IMR-90 (cell line): ENCODE results near the gene POLR3K. TPM values are rescaled to one million over a fixed set of nuclear protein-coding genes. Genes with fewer than 3 reads are reported as not detected.

Experiments used
- ATAC-seq: fragments of 200-7000 bp; cut with Tn5 transposase; 2 replicates; pipeline ENCODE4 v1.9.1; 2020; ENCODE audit warnings: low read depth, mild to moderate bottlenecking, moderate library complexity
- BruUV-seq: library from RNA; stranded (reverse); fragments of 400-500 nt; replicated peaks from 2 replicates; lab custom pipeline; 2021; lab: Mats Ljungman, UMichigan
- CTCF ChIA-PET: fragments of 300-600 bp; formaldehyde crosslinking; extraction: SDS; loops from one replicate; lab custom pipeline; 2021; ENCODE audit warnings: antibody characterized with exemption; lab: Yijun Ruan, JAX
- POLR2A ChIA-PET: fragments of 300-600 bp; sonication (Branson Sonifier 250); formaldehyde crosslinking; loops from one replicate; lab custom pipeline; 2022; ENCODE audit warnings: antibody characterized with exemption; ENCODE audit not compliant: unreplicated experiment; lab: Charles Lee
- DNase-seq: peaks from one replicate; pipeline ENCODE4 v3.0.0; 2013
- H2AFZ ChIP-seq: replicated peaks from 2 replicates; pipeline ENCODE3; 2013; ENCODE audit warnings: low read length, mild to moderate bottlenecking; ENCODE audit not compliant: poor library complexity
- H2AK5ac ChIP-seq: 2 replicates; pipeline ENCODE4 v1.6.1; 2013; ENCODE audit warnings: low read depth, low read length, inconsistent platforms
- H2AK9ac ChIP-seq: replicated peaks from 2 replicates; pipeline ENCODE3; 2013; ENCODE audit warnings: mild to moderate bottlenecking, low read depth, low read length, moderate library complexity; ENCODE audit not compliant: poor library complexity
- H2BK120ac ChIP-seq: 2 replicates; pipeline ENCODE4 v1.6.1; 2013; ENCODE audit warnings: low read depth, low read length, inconsistent platforms
- H2BK15ac ChIP-seq: 3 replicates; pipeline ENCODE4 v1.6.1; 2013; ENCODE audit warnings: low read depth, low read length, inconsistent platforms
- H2BK20ac ChIP-seq: 2 replicates; pipeline ENCODE4 v1.6.1; 2013; ENCODE audit warnings: low read depth, mild to moderate bottlenecking, inconsistent platforms, low read length, moderate library complexity
- H2BK5ac ChIP-seq: 2 replicates; pipeline ENCODE4 v1.6.1; 2013; ENCODE audit warnings: mild to moderate bottlenecking, low read depth, low read length, inconsistent platforms; ENCODE audit not compliant: poor library complexity, severe bottlenecking
- H3K14ac ChIP-seq: replicated peaks from 2 replicates; pipeline ENCODE4 v1.6.1; 2013; ENCODE audit warnings: low read depth, low read length, inconsistent platforms
- H3K18ac ChIP-seq: 2 replicates; pipeline ENCODE4 v1.6.1; 2013; ENCODE audit warnings: low read depth, low read length, control low read depth
- H3K23ac ChIP-seq: 2 replicates; pipeline ENCODE4 v1.6.1; 2013; ENCODE audit warnings: low read depth, low read length, inconsistent platforms
- H3K27ac ChIP-seq: 2 replicates; pipeline ENCODE4 v1.5.1; 2013; ENCODE audit warnings: mild to moderate bottlenecking, control low read depth, low read length; ENCODE audit not compliant: insufficient read depth
- H3K27me3 ChIP-seq: 2 replicates; pipeline ENCODE4 v1.6.1; 2013; ENCODE audit warnings: low read length; ENCODE audit not compliant: control insufficient read depth, insufficient read depth
- H3K36me3 ChIP-seq: 2 replicates; pipeline ENCODE4 v1.6.1; 2013; ENCODE audit warnings: low read length, mixed read lengths; ENCODE audit not compliant: control insufficient read depth, insufficient read depth
- H3K4ac ChIP-seq: 2 replicates; pipeline ENCODE4 v1.6.1; 2013; ENCODE audit warnings: low read depth, low read length, inconsistent platforms
- H3K4me1 ChIP-seq: 2 replicates; pipeline ENCODE4 v1.6.1; 2013; ENCODE audit warnings: low read length, mixed read lengths; ENCODE audit not compliant: control insufficient read depth, insufficient read depth
- H3K4me2 ChIP-seq: 2 replicates; pipeline ENCODE4 v1.6.1; 2013; ENCODE audit warnings: low read depth, mild to moderate bottlenecking, control low read depth, low read length, moderate library complexity
- H3K4me3 ChIP-seq: 2 replicates; pipeline ENCODE4 v1.5.1; 2013; ENCODE audit warnings: low read depth, mild to moderate bottlenecking, control low read depth, low read length, moderate library complexity; ENCODE audit not compliant: insufficient read depth
- H3K56ac ChIP-seq: 2 replicates; pipeline ENCODE4 v1.6.1; 2013; ENCODE audit warnings: low read length, inconsistent platforms; ENCODE audit not compliant: insufficient read depth; ENCODE audit errors: extremely low read depth
- H3K79me1 ChIP-seq, 2 experiments: 2 replicates each; pipeline ENCODE4 v1.6.1; 2013; ENCODE audit warnings: low read length in 2 of 2, inconsistent platforms in 1 of 2, low read depth in 1 of 2
- H3K9ac ChIP-seq: 2 replicates; pipeline ENCODE4 v1.6.1; 2013; ENCODE audit warnings: low read depth, low read length, control low read depth
- H3K9me1 ChIP-seq: 2 replicates; pipeline ENCODE4 v1.6.1; 2013; ENCODE audit warnings: low read length, inconsistent platforms; ENCODE audit not compliant: insufficient read depth
- H3K9me3 ChIP-seq: 2 replicates; pipeline ENCODE4 v1.6.1; 2013; ENCODE audit warnings: low read length; ENCODE audit not compliant: control insufficient read depth, insufficient read depth
- H4K20me1 ChIP-seq: 2 replicates; pipeline ENCODE4 v1.6.1; 2013; ENCODE audit warnings: low read length, inconsistent platforms; ENCODE audit not compliant: insufficient read depth
- H4K5ac ChIP-seq: 2 replicates; pipeline ENCODE4 v1.6.1; 2013; ENCODE audit warnings: mild to moderate bottlenecking, low read depth, low read length, control low read depth
- H4K8ac ChIP-seq, 2 experiments: 2 replicates each; pipeline ENCODE4 v1.6.1; 2013; ENCODE audit warnings: low read depth in 2 of 2, low read length in 2 of 2, control low read depth in 1 of 2, inconsistent platforms in 1 of 2
- H4K91ac ChIP-seq: 2 replicates; pipeline ENCODE4 v1.6.1; 2013; ENCODE audit warnings: low read depth, low read length, inconsistent platforms; ENCODE audit not compliant: insufficient read depth
- BHLHE40 ChIP-seq: fragments of 150-350 bp; IDR thresholded peaks from 2 replicates; pipeline ENCODE4 v1.6.1; 2016; ENCODE audit warnings: mild to moderate bottlenecking, low read depth, low read length
- FOS ChIP-seq: fragments of 150-350 bp; IDR thresholded peaks from 2 replicates; pipeline ENCODE4 v1.6.1; 2016; ENCODE audit warnings: low read depth, low read length
- MAFK ChIP-seq: IDR thresholded peaks from 2 replicates; pipeline ENCODE4 v1.6.1; 2012; ENCODE audit warnings: low read depth, low read length, improper control_type of control experiment
- NFE2L2 ChIP-seq: fragments of 150-350 bp; IDR thresholded peaks from 2 replicates; pipeline ENCODE4 v1.6.1; 2016; ENCODE audit warnings: low read depth, mild to moderate bottlenecking, low read length
- RAD21 ChIP-seq: IDR thresholded peaks from 2 replicates; pipeline ENCODE4 v1.6.1; 2012; ENCODE audit warnings: low read length, improper control_type of control experiment
- RCOR1 ChIP-seq: IDR thresholded peaks from 2 replicates; pipeline ENCODE4 v1.6.1; 2012; ENCODE audit warnings: mild to moderate bottlenecking, low read length, improper control_type of control experiment; ENCODE audit not compliant: insufficient replicate concordance
- SMC3 ChIP-seq: fragments of 150-350 bp; IDR thresholded peaks from 2 replicates; pipeline ENCODE4 v1.6.1; 2016; ENCODE audit warnings: low read depth, mild to moderate bottlenecking, antibody characterized with exemption, low read length, moderate library complexity
- WGBS, 2 experiments: methylation state at CpG; one replicate each; pipeline versions ENCODE4 v1.1.5 to v1.1.7; 2013; ENCODE audit warnings: missing lambda C conversion rate in 2 of 2; ENCODE audit not compliant: insufficient read length in 1 of 2; ENCODE audit errors: extremely low coverage in 2 of 2; 5-methylcytosine and 5-hydroxymethylcytosine counted together
- dilution Hi-C: fragments of 300-500 bp; cut with HindIII; formaldehyde crosslinking; loops from one replicate; pipeline ENCODE4 v1.14.3; 2018; ENCODE audit warnings: low sequenced_read_pairs; ENCODE audit not compliant: unreplicated experiment
- in situ Hi-C: fragments of 300-500 bp; cut with MboI; formaldehyde crosslinking; loops from 3 replicates; pipeline ENCODE4 v1.14.3; 2019; ENCODE audit warnings: low sequenced_read_pairs, inconsistent platforms, mixed read lengths
- intact Hi-C: fragments of 100-400 bp; cut with micrococcal nuclease; formaldehyde crosslinking; loops from 2 replicates; pipeline ENCODE4 v1.10.0; 2022
- polyA plus RNA-seq, 3 experiments: library from polyadenylated mRNA; depleted of rRNA; stranded (reverse); fragments of >200 nt; gene quantifications; 2 replicates each; pipeline ENCODE4 v1.2.3, GENCODE V29; 2012; ENCODE audit warnings: low replicate concordance in 1 of 3
- total RNA-seq: library from RNA; depleted of rRNA; stranded (reverse); fragments of >200 nt; gene quantifications from 2 replicates; pipeline ENCODE4 v1.2.3, GENCODE V29; 2012
- TF ChIP-seq, protein P1 (sequence below): fragments of 150-350 bp; IDR thresholded peaks from 2 replicates; pipeline ENCODE4 v1.6.1; 2016; ENCODE audit warnings: low read depth, mild to moderate bottlenecking, low read length, moderate library complexity, borderline replicate concordance
- TF ChIP-seq, protein P2 (sequence below): fragments of 150-350 bp; IDR thresholded peaks from 2 replicates; pipeline ENCODE4 v1.6.1; 2017; ENCODE audit warnings: mild to moderate bottlenecking, antibody characterized with exemption, low read length, low read depth

POLR3K gene
- total and polyA plus RNA-seq, 2 of the 4 experiments (the other 2 are of a cell fraction), result 9.0 to 39.5 TPM

DNA sequence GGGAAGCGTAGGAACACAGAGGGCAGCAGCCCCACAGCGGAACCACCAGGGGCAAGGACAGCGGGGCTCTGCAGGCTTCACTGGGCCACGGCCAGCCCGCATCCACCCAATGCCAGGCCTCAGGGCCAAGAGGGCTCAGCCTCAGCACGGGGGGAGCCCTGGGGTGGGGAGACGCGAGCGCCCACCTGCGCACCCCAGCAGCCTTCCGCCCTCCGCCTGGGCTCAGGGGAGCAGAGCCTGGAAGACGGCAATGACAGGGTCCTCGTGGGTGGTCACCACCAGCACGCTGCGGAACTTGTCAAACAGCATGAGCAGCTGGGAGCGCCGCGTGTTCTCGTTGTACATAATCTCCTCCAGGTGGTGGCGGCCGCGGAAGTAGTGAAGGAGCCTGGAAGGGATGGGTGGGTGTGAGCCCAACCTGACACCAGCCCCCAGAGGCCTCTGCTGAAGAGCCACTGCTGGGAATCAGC lies 33.1 kb upstream of the POLR3K start:
- H3K4me3 ChIP-seq, result no peak overlapping the region
- H3K27me3 ChIP-seq, result no peaks in the 10 kb centered on the region
- H3K9ac ChIP-seq, result no peak overlapping the region
- BruUV-seq, result no TSS peak
- H3K4me2 ChIP-seq, result no peak overlapping the region
- dilution Hi-C loops (no loop called here), intact Hi-C loops (no loop called here), in situ Hi-C loops (no loop called here)
- H3K14ac ChIP-seq, result no peak overlapping the region
- no peak overlapping the region for H4K91ac ChIP-seq
- H3K36me3 ChIP-seq, result peaks cover 65% of the 10 kb centered on the region
- no peak overlapping the region for H3K18ac ChIP-seq
- no peak overlapping the region for H3K27ac ChIP-seq
- no peak overlapping the region for H2BK15ac ChIP-seq
- WGBS, 2 experiments, result 82% methylated on average over 6 of the region's 23 CpGs; no CpG with 5 or more reads in 1 of the 2 experiments
- no peak overlapping the region for H2BK120ac ChIP-seq
- H4K8ac ChIP-seq, result no peak overlapping the region
- ATAC-seq (no peak), DNase-seq (no peak)
- no peak overlapping the region for H2AK5ac ChIP-seq
- no peak overlapping the region for H4K5ac ChIP-seq
- H3K79me1 ChIP-seq, result peaks cover 12 to 67% of the 10 kb centered on the region in 2 experiments; a peak in 3 of 4 replicates
- no peaks in the 10 kb centered on the region for H3K9me3 ChIP-seq
- peaks cover 18% of the 10 kb centered on the region for H3K4me1 ChIP-seq
- peaks cover 21% of the 10 kb centered on the region for H4K20me1 ChIP-seq
- no peak overlapping the region for H2AFZ ChIP-seq
- no peak overlapping the region for H2BK20ac ChIP-seq
- H3K56ac ChIP-seq, result no peak overlapping the region
- H3K23ac ChIP-seq, result no peak overlapping the region
- H2BK5ac ChIP-seq, result no peak overlapping the region
- H2AK9ac ChIP-seq, result no peak overlapping the region
- H3K4ac ChIP-seq, result no peak overlapping the region
- ChIA-PET POLR2A (no interaction called here), CTCF (interaction anchor here (1.3 kb wide), 1 partner anchor 10 kb away, joined by 5 read pairs; no protein-coding TSS in a partner anchor)
- 0 out of 2 replicates have a peak, but pooled peaks cover 10% of the 10 kb centered on the region for H3K9me1 ChIP-seq
- TF ChIP-seq, protein P1, sequence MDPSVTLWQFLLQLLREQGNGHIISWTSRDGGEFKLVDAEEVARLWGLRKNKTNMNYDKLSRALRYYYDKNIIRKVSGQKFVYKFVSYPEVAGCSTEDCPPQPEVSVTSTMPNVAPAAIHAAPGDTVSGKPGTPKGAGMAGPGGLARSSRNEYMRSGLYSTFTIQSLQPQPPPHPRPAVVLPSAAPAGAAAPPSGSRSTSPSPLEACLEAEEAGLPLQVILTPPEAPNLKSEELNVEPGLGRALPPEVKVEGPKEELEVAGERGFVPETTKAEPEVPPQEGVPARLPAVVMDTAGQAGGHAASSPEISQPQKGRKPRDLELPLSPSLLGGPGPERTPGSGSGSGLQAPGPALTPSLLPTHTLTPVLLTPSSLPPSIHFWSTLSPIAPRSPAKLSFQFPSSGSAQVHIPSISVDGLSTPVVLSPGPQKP, result no peak
- no peak for TF ChIP-seq NFE2L2
- TF ChIP-seq MAFK, result no peak
- TF ChIP-seq FOS, result no peak
- no peak for TF ChIP-seq SMC3
- TF ChIP-seq, protein P2, sequence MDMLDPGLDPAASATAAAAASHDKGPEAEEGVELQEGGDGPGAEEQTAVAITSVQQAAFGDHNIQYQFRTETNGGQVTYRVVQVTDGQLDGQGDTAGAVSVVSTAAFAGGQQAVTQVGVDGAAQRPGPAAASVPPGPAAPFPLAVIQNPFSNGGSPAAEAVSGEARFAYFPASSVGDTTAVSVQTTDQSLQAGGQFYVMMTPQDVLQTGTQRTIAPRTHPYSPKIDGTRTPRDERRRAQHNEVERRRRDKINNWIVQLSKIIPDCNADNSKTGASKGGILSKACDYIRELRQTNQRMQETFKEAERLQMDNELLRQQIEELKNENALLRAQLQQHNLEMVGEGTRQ, result no peak
- no peak for TF ChIP-seq BHLHE40
- no peak for TF ChIP-seq RCOR1
- TF ChIP-seq RAD21, result no peak
